NB4 (cell line): ENCODE measurements around the gene NPR2.

Experiments used
- CTCF ChIP-seq: IDR thresholded peaks from one replicate; pipeline ENCODE4 v1.5.1; 2012; ENCODE audit warnings: low read depth, low read length
- MYC ChIP-seq: IDR thresholded peaks from 2 replicates; pipeline ENCODE4 v1.6.1; 2011; ENCODE audit warnings: low read depth, low read length
- POLR2A ChIP-seq: IDR thresholded peaks from 2 replicates; pipeline ENCODE4 v1.6.1; 2011; ENCODE audit warnings: mild to moderate bottlenecking; ENCODE audit not compliant: insufficient read length; ENCODE audit errors: extremely low read depth
- TF ChIP-seq, protein P1 (sequence below): IDR thresholded peaks from 2 replicates; pipeline ENCODE4 v1.6.1; 2011; ENCODE audit warnings: low read depth, low read length

- TF ChIP-seq CTCF: no peak
- TF ChIP-seq POLR2A: no peak
- TF ChIP-seq MYC: no peak
- TF ChIP-seq, protein P1, sequence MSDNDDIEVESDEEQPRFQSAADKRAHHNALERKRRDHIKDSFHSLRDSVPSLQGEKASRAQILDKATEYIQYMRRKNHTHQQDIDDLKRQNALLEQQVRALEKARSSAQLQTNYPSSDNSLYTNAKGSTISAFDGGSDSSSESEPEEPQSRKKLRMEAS: no peak
Observed at GRCh38 chr9:35758475-35759050, 32.8 kb upstream of the NPR2 start.
